Loucy (cell line): Measurements from ENCODE around the gene FCGBP.

Source experiments
- H2AFZ ChIP-seq: fragments of 200-600 bp; sonication (generic); 2 replicates; pipeline ENCODE4 v1.6.0; 2016; ENCODE audit warnings: antibody characterized with exemption, mild to moderate bottlenecking, low read length, moderate library complexity
- H3F3A ChIP-seq: fragments of 200-600 bp; 2 replicates; pipeline ENCODE4 v1.6.0; 2016; ENCODE audit warnings: antibody characterized with exemption, low read depth, mild to moderate bottlenecking
- H3K27me3 ChIP-seq: fragments of 200-600 bp; sonication (generic); 2 replicates; pipeline ENCODE4 v1.6.1; 2014; ENCODE audit warnings: low read length, mild to moderate bottlenecking; ENCODE audit not compliant: insufficient read depth, poor library complexity, severe bottlenecking
- H3K36me3 ChIP-seq: fragments of 200-600 bp; sonication (generic); 2 replicates; pipeline ENCODE4 v1.6.1; 2016; ENCODE audit warnings: low read length; ENCODE audit not compliant: insufficient read depth
- H3K4me1 ChIP-seq: fragments of 200-600 bp; sonication (generic); 2 replicates; pipeline ENCODE4 v1.5.1; 2014; ENCODE audit warnings: low read length, mild to moderate bottlenecking; ENCODE audit not compliant: insufficient read depth, poor library complexity, severe bottlenecking
- H3K4me2 ChIP-seq: fragments of 200-600 bp; sonication (generic); 2 replicates; pipeline ENCODE4 v1.6.0; 2014; ENCODE audit warnings: antibody characterized with exemption, low read length, low read depth, mild to moderate bottlenecking; ENCODE audit not compliant: poor library complexity, severe bottlenecking
- H3K4me3 ChIP-seq: fragments of 200-600 bp; sonication (generic); 2 replicates; pipeline ENCODE4 v1.5.1; 2014; ENCODE audit warnings: low read length, mild to moderate bottlenecking, mixed read lengths; ENCODE audit not compliant: poor library complexity, severe bottlenecking
- H3K79me2 ChIP-seq: fragments of 200-600 bp; sonication (generic); 2 replicates; pipeline ENCODE4 v1.6.1; 2014; ENCODE audit warnings: low read length; ENCODE audit not compliant: insufficient read depth
- H3K9ac ChIP-seq: fragments of 200-600 bp; sonication (generic); 2 replicates; pipeline ENCODE4 v1.6.0; 2014; ENCODE audit warnings: mild to moderate bottlenecking, low read depth, low read length, moderate library complexity; ENCODE audit not compliant: poor library complexity, severe bottlenecking
- H3K9me2 ChIP-seq: fragments of 200-600 bp; sonication (generic); replicated peaks from 2 replicates; pipeline ENCODE4 v1.6.1; 2016; ENCODE audit warnings: low read depth, low read length, mixed read lengths
- H3K9me3 ChIP-seq: fragments of 200-600 bp; sonication (generic); 2 replicates; pipeline ENCODE4 v1.6.1; 2014; ENCODE audit warnings: mild to moderate bottlenecking, antibody characterized with exemption, low read length, low read depth; ENCODE audit not compliant: insufficient read depth
- H4K20me1 ChIP-seq: fragments of 200-600 bp; sonication (generic); 2 replicates; pipeline ENCODE4 v1.6.0; 2014; ENCODE audit warnings: antibody characterized with exemption, low read length, mild to moderate bottlenecking; ENCODE audit not compliant: insufficient read depth, poor library complexity, severe bottlenecking
- EZH2phosphoT487 ChIP-seq: fragments of 200-600 bp; IDR thresholded peaks from 2 replicates; pipeline ENCODE4 v1.6.1; 2018; ENCODE audit warnings: antibody characterized with exemption, mild to moderate bottlenecking, moderate library complexity, borderline replicate concordance
- TF ChIP-seq, protein P1 (sequence below): fragments of 200-600 bp; sonication (generic); conservative IDR thresholded peaks from 2 replicates; pipeline ENCODE4 v1.5.1; 2014; ENCODE audit warnings: mild to moderate bottlenecking, antibody characterized with exemption, low read length

FCGBP gene

DNA sequence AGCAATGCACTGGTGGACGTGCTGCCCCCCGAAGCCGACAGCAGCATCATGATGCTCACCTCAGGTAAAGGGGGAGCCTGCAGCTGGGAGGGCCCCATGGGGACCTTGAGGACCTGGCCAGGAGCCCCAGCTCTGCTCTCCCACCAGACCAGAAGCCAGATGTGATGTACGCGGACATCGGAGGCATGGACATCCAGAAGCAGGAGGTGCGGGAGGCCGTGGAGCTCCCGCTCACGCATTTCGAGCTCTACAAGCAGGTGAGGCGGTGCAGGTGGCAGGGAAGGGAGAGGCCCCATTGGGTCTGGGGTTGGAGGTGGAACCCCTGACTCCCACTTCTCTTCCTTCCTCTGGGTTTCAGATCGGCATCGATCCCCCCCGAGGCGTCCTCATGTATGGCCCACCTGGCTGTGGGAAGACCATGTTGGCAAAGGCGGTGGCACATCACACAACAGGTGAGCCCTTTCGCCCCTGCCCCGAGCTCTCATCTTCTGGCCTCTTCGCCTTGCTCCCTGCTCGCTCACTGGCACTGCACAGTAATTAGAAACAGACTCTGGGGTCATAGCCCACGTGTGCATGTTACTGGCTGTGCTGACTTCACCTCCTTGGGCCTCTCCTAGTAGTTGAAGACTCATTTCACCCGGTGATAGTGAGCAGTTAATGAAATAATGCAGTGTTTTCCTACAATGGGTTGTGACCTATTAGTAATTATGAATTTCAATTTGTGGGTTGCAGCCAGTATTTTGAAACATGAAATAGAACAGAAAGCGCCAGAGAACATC, 40.1 kb upstream of the FCGBP start:
- Histone ChIP-seq H3K27me3 (no peaks in the 10 kb centered on the region), H3K9me2 (no peaks in the 10 kb centered on the region), H4K20me1 (peaks cover 15% of the 10 kb centered on the region), H3K4me2 (no peak overlapping the region), H3K4me1 (peaks cover 14% of the 10 kb centered on the region), H3K36me3 (peaks cover 30% of the 10 kb centered on the region; the same call in 1 of the 2 replicates), H3K9me3 (no peaks in the 10 kb centered on the region), H3F3A (no peaks in the 10 kb centered on the region), H3K4me3 (no peak overlapping the region), H3K79me2 (peaks cover 28% of the 10 kb centered on the region), H2AFZ (no peak overlapping the region), H3K9ac (no peak overlapping the region)
- TF ChIP-seq EZH2phosphoT487, result no peak
- TF ChIP-seq, protein P1, sequence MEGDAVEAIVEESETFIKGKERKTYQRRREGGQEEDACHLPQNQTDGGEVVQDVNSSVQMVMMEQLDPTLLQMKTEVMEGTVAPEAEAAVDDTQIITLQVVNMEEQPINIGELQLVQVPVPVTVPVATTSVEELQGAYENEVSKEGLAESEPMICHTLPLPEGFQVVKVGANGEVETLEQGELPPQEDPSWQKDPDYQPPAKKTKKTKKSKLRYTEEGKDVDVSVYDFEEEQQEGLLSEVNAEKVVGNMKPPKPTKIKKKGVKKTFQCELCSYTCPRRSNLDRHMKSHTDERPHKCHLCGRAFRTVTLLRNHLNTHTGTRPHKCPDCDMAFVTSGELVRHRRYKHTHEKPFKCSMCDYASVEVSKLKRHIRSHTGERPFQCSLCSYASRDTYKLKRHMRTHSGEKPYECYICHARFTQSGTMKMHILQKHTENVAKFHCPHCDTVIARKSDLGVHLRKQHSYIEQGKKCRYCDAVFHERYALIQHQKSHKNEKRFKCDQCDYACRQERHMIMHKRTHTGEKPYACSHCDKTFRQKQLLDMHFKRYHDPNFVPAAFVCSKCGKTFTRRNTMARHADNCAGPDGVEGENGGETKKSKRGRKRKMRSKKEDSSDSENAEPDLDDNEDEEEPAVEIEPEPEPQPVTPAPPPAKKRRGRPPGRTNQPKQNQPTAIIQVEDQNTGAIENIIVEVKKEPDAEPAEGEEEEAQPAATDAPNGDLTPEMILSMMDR, result no peak

DNA sequence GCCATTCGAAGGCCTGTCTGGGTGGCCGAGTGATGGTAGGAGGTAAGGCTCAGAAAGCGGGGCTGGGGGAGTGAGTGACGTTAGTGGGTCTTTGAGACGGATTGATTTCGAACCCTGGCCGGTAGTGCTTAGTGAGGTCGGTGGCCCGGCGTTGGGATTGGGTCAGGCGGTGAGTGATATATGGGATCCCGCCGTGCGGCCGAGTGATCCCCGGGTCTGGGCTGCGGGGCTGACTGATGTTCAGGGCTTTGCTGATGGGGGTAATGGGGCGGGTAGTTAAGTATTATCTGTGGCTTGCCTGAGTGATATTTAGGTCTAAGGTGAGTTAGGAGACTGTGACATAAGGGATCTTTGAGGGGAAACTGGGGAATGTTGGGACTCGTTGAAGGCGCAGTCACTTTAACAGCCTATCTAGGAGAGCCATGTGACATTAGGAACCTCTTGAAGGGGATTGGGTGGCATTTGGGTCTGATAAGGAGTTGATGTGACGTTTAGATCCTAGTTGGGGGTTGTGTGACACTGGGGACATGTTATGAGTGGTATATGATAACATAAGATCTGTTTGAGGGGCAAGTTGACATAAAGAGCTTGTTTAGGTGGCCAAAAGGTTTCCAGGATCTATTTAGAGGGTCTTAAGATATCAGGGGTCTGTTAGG, 37.1 kb upstream of the FCGBP start:
- H3K9ac ChIP-seq, result peak overlapping the region; percentile 95
- no peaks in the 10 kb centered on the region for H3K9me3 ChIP-seq
- H3K4me1 ChIP-seq, result peaks cover 16% of the 10 kb centered on the region
- H3F3A ChIP-seq, result no peaks in the 10 kb centered on the region
- H3K4me3 ChIP-seq, result peak overlapping the region; percentile 94
- H3K27me3 ChIP-seq, result no peaks in the 10 kb centered on the region
- peak overlapping the region; percentile 95 for H3K4me2 ChIP-seq
- H3K36me3 ChIP-seq, result peaks cover 16% of the 10 kb centered on the region; the same call in 1 of the 2 replicates
- H4K20me1 ChIP-seq, result peaks cover 15% of the 10 kb centered on the region
- TF ChIP-seq, protein P1, result no peak
- TF ChIP-seq EZH2phosphoT487, result no peak
- H3K9me2 ChIP-seq, result no peaks in the 10 kb centered on the region
- H2AFZ ChIP-seq, result peak overlapping the region; percentile 63
- H3K79me2 ChIP-seq, result peaks cover 28% of the 10 kb centered on the region

DNA sequence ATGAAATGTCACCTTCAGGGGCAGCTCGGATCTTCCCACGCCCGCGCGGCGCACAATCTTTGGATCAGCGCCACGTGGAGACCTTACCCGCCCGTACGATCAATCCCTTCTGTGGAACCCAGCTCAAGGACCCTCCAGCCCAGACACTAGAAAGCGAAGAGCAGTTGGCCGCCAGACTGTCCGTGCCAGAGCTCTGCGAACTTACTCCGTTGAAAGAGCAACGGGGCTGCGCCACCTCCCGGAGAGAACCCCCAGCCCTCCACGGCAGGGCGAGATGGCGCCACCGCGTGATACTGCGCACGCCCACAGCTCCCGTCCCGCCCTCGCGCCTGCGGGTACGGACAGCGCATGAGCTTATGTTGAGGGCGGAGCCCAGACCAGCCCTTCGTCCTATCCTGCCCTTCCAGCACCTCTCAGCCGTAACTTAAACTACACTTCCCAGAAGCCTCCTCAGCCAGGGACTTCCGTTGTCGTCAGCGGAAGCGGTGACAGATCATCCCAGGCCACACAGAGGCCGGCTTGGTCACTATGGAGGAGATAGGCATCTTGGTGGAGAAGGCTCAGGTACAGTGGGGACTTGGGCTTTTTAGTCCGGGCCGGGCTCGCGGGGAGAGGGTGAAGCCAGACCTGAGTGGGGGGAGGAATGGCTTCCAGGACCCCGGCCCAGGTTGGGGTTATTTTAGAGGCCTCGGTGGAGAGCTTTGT, 36.4 kb upstream of the FCGBP start, which contains the start of gene PSMC4:
TSS of gene PSMC4 (plus strand) at position 491 of the 705 bp plus-strand sequence. CDS start at position 529, 38 bp downstream.
- H3K4me3 ChIP-seq, result peak within 1 kb of the TSS; percentile 94
- peaks cover 28% of the 10 kb centered on the region for H3K79me2 ChIP-seq
- peak within 1 kb of the TSS; percentile 95 for H3K9ac ChIP-seq
- H3K36me3 ChIP-seq, result peaks cover 16% of the 10 kb centered on the region; the same call in 1 of the 2 replicates
- peaks cover 15% of the 10 kb centered on the region for H4K20me1 ChIP-seq
- H3K27me3 ChIP-seq, result no peaks in the 10 kb centered on the region
- no peaks in the 10 kb centered on the region for H3K9me2 ChIP-seq
- H3K9me3 ChIP-seq, result no peaks in the 10 kb centered on the region
- peak within 1 kb of the TSS; percentile 92 for H2AFZ ChIP-seq
- H3K4me1 ChIP-seq, result peaks cover 16% of the 10 kb centered on the region
- TF ChIP-seq, protein P1, result peak; percentile 83
- TF ChIP-seq EZH2phosphoT487, result no peak
- no peaks in the 10 kb centered on the region for H3F3A ChIP-seq
- peak within 1 kb of the TSS; percentile 95 for H3K4me2 ChIP-seq
